SU-DHL-6 (cell line): ENCODE results near the gene EVA1C.

ENCODE experiments used
- EZH2phosphoT487 ChIP-seq: fragments of 200-600 bp; sonication (generic), shearing (Covaris generic); conservative IDR thresholded peaks from 2 replicates; pipeline ENCODE4 v1.6.1; 2018; ENCODE audit warnings: mild to moderate bottlenecking, antibody characterized with exemption, low read length, moderate library complexity, mixed read lengths
- TF ChIP-seq, protein P1 (sequence below): fragments of 200-600 bp; sonication (generic); IDR thresholded peaks from one replicate; pipeline ENCODE4 v1.5.1; 2017; ENCODE audit warnings: antibody characterized with exemption, mild to moderate bottlenecking, low read length, moderate library complexity; ENCODE audit not compliant: insufficient read depth, poor library complexity, severe bottlenecking

DNA sequence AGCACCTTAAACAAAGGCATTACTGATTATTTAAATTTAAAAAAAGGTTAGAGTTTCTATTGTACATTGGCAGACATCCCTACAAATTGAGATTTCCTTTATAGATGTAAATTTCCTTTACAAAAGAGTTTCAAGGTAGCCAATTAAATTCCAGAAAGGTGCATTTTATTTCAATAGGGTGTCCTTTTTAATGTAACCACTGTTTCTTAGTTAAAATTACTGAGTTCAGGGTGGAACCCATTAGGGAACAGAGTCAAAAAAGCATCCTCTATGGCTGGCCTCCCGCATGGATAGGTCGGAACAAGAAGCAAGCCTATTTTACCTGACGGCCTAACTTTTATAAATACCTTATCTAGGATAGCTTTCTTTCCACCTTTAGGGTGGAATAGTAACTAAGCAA is 148.4 kb downstream of the EVA1C start:
- TF ChIP-seq, protein P1, sequence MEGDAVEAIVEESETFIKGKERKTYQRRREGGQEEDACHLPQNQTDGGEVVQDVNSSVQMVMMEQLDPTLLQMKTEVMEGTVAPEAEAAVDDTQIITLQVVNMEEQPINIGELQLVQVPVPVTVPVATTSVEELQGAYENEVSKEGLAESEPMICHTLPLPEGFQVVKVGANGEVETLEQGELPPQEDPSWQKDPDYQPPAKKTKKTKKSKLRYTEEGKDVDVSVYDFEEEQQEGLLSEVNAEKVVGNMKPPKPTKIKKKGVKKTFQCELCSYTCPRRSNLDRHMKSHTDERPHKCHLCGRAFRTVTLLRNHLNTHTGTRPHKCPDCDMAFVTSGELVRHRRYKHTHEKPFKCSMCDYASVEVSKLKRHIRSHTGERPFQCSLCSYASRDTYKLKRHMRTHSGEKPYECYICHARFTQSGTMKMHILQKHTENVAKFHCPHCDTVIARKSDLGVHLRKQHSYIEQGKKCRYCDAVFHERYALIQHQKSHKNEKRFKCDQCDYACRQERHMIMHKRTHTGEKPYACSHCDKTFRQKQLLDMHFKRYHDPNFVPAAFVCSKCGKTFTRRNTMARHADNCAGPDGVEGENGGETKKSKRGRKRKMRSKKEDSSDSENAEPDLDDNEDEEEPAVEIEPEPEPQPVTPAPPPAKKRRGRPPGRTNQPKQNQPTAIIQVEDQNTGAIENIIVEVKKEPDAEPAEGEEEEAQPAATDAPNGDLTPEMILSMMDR: no peak
- no peak for TF ChIP-seq EZH2phosphoT487
